GM19035 (cell line): ENCODE results near the gene KIAA1217.

ENCODE experiments used
- ATAC-seq: cut with Tn5 transposase; IDR thresholded peaks from one replicate; pipeline ENCODE4 v1.9.1; 2021; ENCODE audit not compliant: unreplicated experiment

KIAA1217 gene

DNA sequence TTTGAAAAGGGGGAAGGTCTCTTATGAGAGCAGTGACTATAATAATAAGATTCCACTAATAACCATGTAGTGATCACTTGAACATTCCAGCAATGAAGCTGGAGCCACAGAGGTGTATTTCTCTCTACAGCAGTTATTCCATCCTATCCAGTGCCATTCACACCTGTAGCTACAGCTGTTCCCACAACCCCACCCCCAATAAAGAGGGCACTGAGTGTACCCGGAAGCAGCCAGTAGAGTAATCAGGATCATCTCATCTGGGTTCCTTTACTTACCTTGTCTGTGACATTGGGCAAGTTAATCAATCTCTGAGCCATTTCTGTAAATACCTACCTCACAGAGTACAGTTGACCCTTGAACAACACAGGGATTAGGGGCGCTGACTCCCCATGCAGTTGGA, 188.7 kb downstream of the KIAA1217 start:
- ATAC-seq: no peak

DNA sequence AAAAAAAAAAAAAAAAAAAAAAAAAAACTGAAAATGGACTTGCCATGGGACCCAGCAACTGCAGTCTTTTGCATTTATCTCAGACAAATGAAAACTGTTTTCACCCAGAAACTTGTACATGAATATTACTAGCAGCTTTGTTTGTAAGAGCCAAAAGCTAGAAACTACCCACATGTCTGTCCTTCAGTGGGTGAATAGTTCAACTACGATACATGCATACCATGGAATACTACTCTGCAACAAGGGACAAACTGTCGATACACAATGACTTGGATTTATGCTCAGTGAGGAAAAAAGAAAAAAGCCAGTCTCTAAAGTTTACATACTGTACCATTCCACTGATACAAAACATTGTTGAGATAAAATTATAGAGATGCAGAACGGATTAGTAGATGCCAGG, 195.6 kb downstream of the KIAA1217 start:
- ATAC-seq: no peak

DNA sequence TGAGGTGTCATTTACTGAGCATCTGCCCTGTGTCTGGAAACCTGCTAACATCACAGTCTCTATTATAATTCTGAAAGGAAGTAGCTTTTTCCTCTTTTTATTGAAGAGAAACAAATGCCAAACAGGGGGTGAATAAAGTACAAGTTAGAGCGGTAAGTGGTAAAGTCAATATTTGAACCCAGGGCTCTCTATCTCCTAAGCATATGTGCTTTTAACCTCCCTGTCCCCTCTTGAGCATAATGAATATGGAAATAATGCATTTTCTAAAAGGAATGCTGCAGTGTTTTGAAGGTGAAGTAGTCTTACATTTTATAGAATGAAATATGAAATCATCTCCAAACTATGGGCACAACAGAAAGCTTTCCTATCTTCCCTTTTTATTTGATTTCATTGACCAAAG, 196.7 kb downstream of the KIAA1217 start:
- ATAC-seq: no peak

DNA sequence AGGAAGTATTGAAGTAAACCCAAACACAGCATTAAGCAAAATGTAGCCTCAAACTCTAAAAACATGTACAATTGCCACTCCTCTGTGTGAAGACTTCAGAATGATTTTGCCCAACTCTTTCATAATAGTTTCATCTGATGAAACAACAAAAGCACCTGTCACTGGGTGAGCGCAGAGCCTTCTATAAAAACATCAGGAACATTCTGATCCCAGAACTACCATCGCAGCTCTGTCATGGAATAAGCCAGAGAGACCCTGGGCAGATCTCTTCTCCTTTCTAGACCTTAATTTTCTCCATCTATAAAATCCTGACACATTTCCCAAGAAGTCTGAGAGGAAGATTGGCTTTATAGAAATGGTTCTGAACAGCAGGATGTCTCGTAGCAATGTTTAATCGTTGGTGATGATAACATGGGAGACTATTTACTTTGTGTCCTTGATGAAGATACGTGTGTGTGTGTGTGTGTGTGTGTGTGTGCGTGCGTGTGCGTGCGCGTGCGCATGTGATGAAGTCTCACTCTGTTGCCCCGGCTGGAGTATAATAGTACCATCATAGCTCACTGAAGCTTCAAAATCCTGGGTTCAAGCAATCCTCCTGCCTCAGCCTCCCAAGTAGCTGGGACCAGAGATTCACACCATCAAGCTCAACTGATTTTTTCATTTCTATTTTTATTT, 198.0 kb downstream of the KIAA1217 start:
- no peak for ATAC-seq

DNA sequence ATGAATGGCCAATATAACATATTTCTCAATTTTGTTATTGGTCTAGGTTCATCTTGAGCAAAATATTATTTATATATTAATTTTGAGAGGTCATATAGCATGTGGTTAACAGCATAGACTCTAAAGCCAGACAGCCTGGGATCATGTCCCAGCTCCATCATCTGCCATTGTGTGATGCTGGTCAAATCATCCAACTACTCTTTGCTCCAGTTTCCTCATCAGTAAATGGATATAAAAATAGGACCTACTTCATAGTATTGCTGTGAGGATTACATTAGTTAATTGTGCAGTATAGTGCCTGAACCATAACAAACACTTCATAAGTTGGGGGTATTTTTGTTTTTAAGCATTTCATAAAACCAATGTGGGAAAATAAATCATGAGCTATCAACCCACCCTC, 199.0 kb downstream of the KIAA1217 start:
- ATAC-seq: no peak

DNA sequence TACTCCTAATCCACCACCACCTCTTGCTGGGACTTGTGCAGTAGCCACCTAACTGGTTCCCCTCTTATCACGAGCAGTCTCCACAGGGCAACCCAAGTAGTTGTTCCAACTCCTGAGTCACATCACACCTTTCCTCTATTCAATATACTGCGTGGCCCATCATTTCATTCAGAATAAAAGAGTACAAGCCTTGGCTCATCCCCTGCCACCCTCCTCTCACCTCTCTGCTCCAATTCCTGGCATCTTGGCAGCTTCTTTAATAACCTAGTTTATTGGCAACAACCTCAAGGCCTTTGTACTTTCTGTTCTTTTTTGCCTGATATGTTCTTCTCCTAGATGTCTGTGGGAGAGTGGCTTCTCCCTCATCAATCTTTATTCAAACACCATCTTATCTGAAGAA, 199.4 kb downstream of the KIAA1217 start:
- ATAC-seq: no peak

DNA sequence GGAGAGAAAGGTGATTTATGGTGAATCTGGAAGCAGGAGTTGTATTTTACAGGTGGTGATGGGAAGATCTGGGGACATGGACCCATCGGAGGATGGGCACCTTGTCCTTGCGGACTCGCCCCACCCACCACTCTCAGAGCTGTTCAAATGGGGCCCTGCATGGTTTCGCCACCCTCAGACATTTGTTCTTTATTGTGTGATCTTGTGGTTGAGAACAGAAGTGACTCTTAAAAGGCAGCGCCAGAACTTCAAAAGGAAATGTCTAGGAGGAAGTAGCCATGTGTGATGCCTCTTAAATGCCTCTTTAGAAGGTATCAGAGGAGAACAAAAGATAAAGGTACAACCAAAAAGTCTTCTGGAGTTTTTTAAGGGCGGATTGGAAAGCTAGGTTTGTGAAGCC, 205.7 kb downstream of the KIAA1217 start:
- no peak for ATAC-seq

DNA sequence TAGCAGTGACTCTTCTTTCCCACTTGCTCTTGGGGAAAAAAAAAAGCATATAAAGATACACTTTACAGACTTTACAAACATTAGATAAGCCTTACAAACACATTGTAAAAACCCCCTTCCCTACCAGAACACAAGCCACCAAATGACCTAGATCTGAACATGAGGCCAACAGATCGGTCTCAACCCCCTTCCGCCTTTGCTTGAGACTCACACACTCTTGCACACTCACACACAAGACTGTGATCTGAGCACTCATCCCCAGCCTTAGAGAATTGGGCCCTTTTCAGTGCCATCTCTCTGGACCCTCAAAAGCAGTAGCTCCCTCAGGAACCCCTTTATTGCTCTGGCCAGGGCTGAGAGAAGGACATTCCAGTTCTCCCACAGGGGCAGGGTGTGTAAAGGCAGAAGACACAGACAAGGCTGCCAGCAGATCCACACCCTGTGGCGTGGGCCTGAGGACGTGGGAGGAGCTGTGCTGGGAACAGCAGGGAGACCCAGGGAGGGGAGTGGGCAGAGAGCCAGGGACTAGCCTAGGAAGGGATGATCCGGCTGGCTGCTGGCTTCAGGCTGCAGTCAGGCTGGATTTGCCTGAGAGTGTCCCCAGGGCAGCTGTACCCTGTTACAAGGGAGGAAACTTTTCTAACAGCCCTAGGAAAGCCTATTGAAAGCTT, 206.7 kb downstream of the KIAA1217 start:
- ATAC-seq: no peak

DNA sequence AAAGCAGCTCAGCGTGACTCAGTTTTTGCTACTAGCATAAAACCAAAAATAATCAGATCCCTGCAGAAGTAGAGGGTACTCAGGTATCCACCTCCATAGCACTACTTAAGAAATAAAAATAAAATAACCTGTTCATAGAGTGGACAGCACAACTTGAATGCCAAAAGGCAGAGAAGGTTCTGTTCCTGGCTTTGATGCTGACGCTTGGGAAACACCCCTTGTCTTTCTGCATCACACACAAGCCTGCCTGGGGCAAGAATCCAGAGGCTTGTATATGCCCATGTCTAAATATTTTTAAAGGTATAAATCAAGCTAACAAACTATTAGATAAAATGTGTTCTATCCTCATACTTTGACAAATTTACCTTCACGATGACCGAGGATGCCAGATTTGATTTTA, 207.3 kb downstream of the KIAA1217 start:
- no peak for ATAC-seq

DNA sequence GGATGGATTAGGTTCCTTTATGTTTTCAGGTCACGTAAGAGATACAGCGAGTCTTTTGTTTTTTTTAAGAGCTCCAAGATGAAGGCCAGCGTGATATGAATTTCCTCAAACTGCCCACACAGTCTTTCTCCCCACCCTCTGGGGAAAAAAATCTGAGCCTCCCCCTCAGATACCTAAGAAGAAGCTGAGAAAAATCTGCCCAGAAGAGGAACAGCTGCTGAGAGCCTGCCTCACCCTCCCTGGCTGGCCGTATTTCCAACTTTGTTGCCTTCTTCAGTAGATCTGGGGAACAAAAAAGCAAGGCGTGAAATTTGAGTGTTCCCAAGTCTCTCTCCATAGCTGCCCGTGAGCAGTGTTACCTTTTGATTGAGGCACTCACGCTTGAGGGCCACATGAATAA, 208.1 kb downstream of the KIAA1217 start:
- no peak for ATAC-seq

DNA sequence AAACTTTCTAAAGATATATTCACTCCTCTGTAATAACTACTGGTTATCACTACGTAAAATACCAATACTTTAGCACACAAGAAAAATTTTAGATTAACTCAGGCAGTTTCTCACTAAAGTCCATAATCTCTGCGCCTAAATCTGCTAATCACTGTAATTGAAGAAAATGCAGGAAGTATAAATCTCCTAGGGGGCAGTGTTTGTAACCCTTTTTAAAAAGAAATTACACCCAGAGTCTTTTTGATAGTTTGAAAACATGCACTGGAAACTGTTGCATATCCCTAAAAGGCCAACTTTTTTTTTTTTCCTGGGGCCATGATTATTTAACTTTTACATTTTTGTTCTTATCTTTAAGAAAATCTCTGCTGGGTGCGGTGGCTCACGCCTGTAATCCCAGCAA, 209.6 kb downstream of the KIAA1217 start:
- no peak for ATAC-seq

DNA sequence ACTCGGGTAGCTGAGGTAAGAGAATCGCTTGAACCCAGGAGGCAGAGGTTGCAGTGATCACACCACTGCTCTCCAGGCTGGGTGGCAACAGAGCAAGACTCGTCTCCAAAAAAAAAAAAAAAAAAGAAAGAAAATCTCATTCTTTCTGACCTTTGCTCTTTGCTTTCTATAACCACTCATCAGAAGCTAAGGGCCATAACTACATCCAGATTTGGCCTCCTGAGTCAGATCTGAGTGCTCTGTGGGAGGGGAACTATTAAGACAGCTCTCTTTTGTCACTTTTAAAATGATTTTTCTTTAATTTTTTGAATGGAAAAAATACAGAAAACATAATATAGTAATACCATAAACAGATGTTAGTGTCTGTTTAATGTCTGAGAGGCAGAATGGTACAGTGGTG, 210.1 kb downstream of the KIAA1217 start:
- ATAC-seq: no peak

DNA sequence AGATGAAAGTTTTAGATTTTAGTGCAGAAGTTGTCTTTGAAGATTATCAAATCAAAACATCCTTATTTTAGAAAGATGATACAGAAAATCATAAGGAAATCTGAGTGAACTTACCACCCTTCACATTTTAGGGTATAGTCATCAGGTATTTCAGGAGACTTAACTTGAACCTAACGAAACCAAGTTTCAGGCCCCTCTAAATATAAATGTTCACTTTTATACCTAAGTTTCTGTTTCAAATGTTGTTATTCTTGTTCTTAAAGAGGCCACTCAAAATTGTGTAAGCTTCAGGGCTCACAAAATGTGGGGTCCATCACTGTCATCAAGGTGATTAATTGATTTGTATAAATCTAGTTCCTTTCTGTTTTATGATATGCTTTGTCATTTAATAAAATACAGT, 216.2 kb downstream of the KIAA1217 start:
- no peak for ATAC-seq

DNA sequence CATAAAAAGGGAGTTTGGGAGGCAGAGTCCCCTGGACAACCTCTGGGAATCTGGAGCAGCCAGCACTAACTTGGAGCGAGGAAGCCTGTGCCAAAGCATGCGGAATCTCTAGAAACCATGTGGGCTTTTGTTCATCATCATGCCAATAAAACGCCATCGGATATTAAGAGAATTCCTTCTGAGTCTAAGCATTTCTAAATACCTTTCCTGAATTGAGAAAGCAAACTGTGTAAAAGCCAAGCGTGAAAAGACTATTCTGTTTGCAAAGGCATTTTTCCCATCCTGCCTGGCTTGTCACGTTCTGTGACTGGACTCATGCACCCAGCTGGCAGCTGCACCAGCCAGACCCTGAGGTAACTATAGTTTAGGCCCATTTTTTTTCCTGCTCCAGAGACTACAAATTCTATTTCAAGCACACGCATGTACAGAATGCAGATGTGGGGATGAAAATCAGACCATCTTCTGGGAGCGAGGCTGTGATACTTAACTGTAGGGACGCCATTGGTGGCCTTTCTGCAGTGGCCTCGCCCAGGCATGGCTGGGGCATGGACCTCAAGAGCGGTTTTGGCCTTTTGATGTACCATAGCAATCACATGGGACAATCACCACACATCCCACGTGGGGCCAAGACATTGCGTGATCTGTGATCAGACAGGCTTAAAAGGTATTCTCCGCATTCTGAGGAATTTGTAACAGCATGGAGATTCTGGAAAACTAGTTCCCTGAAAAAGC, 218.9 kb downstream of the KIAA1217 start:
- ATAC-seq: no peak

DNA sequence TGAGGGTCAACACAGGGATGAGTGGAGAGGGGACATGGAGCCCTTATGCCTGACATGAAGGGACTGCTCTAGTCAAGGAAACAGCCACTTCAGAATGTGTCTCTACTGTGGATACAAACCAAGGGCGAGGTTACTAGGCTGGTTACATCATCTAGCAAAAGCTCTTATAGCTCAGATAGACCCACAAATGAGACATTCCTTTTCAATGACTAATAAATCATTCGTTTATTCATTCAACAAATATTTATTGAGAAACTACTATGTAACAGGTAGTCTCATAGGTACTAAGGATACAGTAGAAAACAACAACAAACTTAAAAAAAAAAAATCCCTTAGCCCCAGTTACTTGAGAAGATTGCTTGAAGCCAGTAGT, 219.5 kb downstream of the KIAA1217 start:
- ATAC-seq: no peak

DNA sequence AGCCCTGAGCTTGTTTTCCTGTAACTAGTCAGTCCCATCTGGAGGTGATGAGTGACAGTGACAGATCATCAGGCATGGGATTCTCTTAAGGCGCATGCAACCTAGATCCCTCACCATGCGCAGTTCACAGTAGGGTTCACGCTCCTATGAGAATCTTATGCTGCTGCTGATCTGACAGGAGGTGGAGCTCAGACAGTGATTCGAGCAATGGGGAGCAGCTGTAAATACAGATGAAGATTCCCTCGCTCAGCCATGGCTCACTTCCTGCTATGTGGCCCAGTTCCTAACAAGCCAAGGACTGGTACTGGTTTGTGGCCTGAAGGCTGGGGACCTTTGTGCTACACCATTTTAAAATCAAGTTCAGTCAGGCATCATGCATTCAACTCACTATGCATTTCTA, 221.7 kb downstream of the KIAA1217 start:
- ATAC-seq: no peak

DNA sequence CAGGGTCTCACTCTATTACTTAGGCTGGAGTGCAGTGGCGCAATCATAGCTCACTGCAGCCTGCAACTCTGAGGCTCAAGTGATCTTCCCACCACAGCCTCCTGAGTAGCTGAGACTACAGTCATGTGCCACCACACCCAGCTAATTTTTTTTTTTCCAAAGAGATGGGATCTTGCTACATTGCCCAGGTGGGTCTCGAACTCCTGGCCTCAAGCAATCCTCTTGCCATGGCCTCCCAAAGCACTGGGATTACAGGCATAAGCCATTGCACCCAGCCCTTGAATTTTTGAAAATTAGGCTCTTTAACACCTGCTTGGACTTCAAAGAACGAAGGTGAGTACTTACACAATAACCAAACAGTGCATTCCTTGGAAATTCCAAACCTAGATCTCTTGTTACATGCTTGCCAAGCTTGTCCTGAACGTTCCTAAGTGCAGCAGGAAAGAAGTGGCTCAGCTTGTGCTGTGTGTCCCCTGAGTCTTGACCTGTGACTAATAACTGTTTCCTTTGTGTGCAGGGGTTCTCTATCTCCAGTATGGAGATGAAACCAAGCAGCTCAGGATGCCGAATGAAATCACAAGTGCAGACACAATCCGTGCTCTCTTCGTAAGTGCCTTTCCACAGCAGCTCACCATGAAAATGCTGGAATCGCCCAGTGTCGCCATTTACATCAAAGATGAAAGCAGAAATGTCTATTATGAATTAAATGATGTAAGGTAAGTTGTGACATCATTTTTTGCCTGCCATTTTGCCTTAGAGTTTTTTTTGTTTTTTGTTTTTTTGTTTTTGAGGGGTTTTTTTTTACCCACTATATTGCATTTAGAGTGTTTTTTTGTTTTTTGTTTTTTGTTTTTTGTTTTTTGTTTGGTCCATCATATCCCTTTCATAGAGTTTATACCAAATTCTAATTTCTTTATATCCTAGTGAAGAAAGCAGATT, 223.8 kb downstream of the KIAA1217 start:
- no peak for ATAC-seq

DNA sequence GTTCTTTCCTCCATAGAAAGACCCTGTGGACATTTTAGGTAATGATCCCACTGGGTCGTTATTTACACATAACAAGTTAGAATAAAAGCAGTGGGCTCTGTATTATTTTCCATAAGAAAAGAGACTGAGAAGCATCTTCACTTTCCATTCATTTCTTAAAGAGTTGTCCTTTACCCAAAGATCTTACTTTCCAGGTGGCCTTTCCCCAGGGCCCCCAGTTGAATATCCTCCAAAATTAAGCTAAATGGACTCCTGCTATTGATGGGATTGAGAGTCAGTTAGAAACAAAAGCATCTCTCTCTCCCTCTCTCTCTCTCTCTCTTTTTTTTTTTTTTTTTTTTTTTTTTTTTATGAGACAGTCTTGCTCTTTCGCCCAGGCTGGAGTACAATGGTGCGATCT, 224.8 kb downstream of the KIAA1217 start:
- no peak for ATAC-seq

DNA sequence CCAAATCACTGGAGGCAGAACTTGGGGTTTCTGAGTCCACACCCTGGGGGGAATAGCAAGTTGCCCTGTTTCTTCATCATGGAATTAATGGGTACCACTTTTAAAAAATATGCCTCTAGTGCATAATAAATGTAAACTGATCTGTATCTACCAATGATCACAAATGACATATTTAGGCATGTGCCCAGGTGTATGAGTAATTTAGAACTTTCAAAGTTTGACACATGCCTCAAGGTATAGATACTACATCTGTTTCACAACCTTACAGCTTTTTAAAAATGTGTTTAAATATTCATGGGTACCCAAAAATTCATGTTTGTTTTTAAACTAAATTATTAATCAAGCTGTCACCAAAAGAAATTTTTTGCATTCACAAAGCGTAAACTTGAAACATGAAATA, 226.0 kb downstream of the KIAA1217 start:
- ATAC-seq: no peak

DNA sequence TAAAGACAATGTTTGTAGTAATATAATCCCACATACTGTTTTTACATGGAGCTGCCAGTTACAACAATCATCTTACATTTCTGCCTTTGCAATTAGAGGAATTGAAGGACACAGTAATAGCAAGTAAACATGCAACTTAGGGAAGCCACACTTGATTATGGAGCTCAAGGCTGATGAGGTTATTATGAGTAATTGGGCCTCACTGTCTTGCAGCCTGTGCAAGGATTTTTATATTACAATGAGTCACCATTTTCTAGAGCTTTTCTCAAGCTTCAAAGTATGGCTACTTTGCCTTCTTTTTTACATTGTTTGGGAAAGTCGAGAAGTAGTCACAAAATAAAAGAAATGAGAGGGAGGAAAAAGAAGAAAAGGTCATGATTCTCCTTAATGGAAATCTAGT, 226.4 kb downstream of the KIAA1217 start:
- ATAC-seq: no peak

DNA sequence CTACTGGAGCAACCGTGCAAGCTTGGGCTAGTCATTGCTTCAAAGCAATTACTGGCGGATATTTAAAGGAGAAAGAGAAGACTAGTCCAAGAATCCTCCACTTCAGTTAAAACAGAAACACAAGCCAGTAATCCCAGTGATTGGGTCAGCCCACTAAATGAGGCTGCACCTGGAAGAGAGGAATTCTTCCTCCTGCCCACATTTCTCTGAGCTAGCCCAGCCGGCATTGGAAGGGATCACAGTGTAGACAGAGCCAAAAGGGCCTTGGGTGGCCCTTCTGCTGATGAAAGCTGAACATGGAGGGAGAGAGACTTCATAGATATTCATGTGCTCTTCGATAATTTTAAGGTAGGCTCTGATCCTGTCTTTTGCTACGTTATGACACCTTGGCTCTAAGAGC, 228.4 kb downstream of the KIAA1217 start:
- no peak for ATAC-seq
